ENCODE data around the gene SORBS2. TPM values are rescaled to one million over a fixed set of nuclear protein-coding genes. Genes with fewer than 3 reads are reported as not detected.

SORBS2 gene
- total RNA-seq, 5 donors from 2014 or later (not counting 1 experiment from before 2014, with no cell fraction given): 0.15 to 1.9 (median 0.98) TPM; not detected in 1

- no peak overlapping the region for H3K4me3 Mint-ChIP-seq
- H3K36me3 Mint-ChIP-seq: no peaks in the 10 kb centered on the region
- POLR2A ChIA-PET: no interaction called here
- Histone ChIP-seq H3K36me3 (ENCODE audit: control insufficient read depth in 2 of 2, extremely low read depth in 1 of 2, insufficient read depth in 1 of 2, low read length in 1 of 2) (no peaks in the 10 kb centered on the region), H3K4me3 (ENCODE audit: control insufficient read depth in 1 of 2, extremely low read depth in 1 of 2, low read length in 1 of 2) (no peak overlapping the region), H3K27me3 (replicated peaks in 1 of 2; ENCODE audit: control insufficient read depth in 2 of 2, extremely low read depth in 1 of 2, insufficient read depth in 2 of 2, low read length in 1 of 2) (peaks cover 0 to 6% of the 10 kb centered on the region in 2 experiments), H3K9me3 (no peaks in the 10 kb centered on the region), H3K4me1 (ENCODE audit: control insufficient read depth in 1 of 2, extremely low read depth in 1 of 2, insufficient read depth in 2 of 2, low read length in 2 of 2) (no peaks in the 10 kb centered on the region), H3K27ac (ENCODE audit: low read length) (no peak overlapping the region)
- no peak for ATAC-seq (replicated peaks in 1 of 4)
- CTCF ChIA-PET: no interaction called here
- DNase-seq: no peak
- 80% methylated on average over 4 of the region's 11 CpGs for WGBS (ENCODE audit: insufficient coverage)
- H3K27ac Mint-ChIP-seq: no peak overlapping the region
- no peaks in the 10 kb centered on the region for H3K9me3 Mint-ChIP-seq
- H3K27me3 Mint-ChIP-seq: peaks cover 0 to 3% of the 10 kb centered on the region in 2 donors
- no peaks in the 10 kb centered on the region for H3K4me1 Mint-ChIP-seq
Observed at GRCh38 chr4:185792384-185793115, 19.4 kb downstream of the SORBS2 start.

- peaks cover 0 to 4% (median 0%) of the 10 kb centered on the region in 3 donors for H3K9me3 Mint-ChIP-seq
- H3K4me1 Mint-ChIP-seq: no peaks in the 10 kb centered on the region
- H3K27me3 Mint-ChIP-seq: no peaks in the 10 kb centered on the region
- Histone ChIP-seq H3K4me1 (ENCODE audit: control insufficient read depth in 1 of 2, extremely low read depth in 1 of 2, insufficient read depth in 2 of 2, low read length in 2 of 2) (no peaks in the 10 kb centered on the region), H3K36me3 (ENCODE audit: control insufficient read depth in 2 of 2, extremely low read depth in 1 of 2, insufficient read depth in 1 of 2, low read length in 1 of 2) (no peaks in the 10 kb centered on the region), H3K27me3 (replicated peaks in 1 of 2; ENCODE audit: control insufficient read depth in 2 of 2, extremely low read depth in 1 of 2, insufficient read depth in 2 of 2, low read length in 1 of 2) (peaks cover 0 to 3% of the 10 kb centered on the region in 2 experiments), H3K27ac (ENCODE audit: low read length) (no peak overlapping the region), H3K9me3 (no peaks in the 10 kb centered on the region), H3K4me3 (ENCODE audit: control insufficient read depth in 1 of 2, extremely low read depth in 1 of 2, low read length in 1 of 2) (no peak overlapping the region)
- DNase-seq (no peak), ATAC-seq (replicated peaks in 1 of 4) (no peak)
- CTCF ChIA-PET: no interaction called here
- WGBS (ENCODE audit: insufficient coverage): 92% methylated on average over 7 of the region's 16 CpGs
- H3K4me3 Mint-ChIP-seq: no peak overlapping the region
- POLR2A ChIA-PET: no interaction called here
- no peaks in the 10 kb centered on the region for H3K36me3 Mint-ChIP-seq
- no peak overlapping the region for H3K27ac Mint-ChIP-seq
Observed at GRCh38 chr4:185787926-185788679, 23.9 kb downstream of the SORBS2 start.

- H3K4me3 ChIP-seq (ENCODE audit: control insufficient read depth in 1 of 2, extremely low read depth in 1 of 2, low read length in 1 of 2): no peak overlapping the region
- H3K27me3 ChIP-seq (replicated peaks in 1 of 2; ENCODE audit: control insufficient read depth in 2 of 2, extremely low read depth in 1 of 2, insufficient read depth in 2 of 2, low read length in 1 of 2): peaks cover 0 to 3% of the 10 kb centered on the region in 2 experiments
- no peak overlapping the region for H3K27ac Mint-ChIP-seq
- H3K36me3 Mint-ChIP-seq: no peaks in the 10 kb centered on the region
- peaks cover 4 to 9% of the 10 kb centered on the region in 2 donors for H3K27me3 Mint-ChIP-seq
- no peaks in the 10 kb centered on the region for H3K9me3 ChIP-seq
- H3K4me1 Mint-ChIP-seq: no peaks in the 10 kb centered on the region
- H3K36me3 ChIP-seq (ENCODE audit: control insufficient read depth in 2 of 2, extremely low read depth in 1 of 2, insufficient read depth in 1 of 2, low read length in 1 of 2): no peaks in the 10 kb centered on the region
- peaks cover 0 to 4% (median 0%) of the 10 kb centered on the region in 3 donors for H3K9me3 Mint-ChIP-seq
- DNase-seq: no peak
- H3K4me1 ChIP-seq (ENCODE audit: control insufficient read depth in 1 of 2, extremely low read depth in 1 of 2, insufficient read depth in 2 of 2, low read length in 2 of 2): no peaks in the 10 kb centered on the region
- no peak for ATAC-seq (replicated peaks in 1 of 4)
- H3K4me3 Mint-ChIP-seq: no peak overlapping the region
- no peak overlapping the region for H3K27ac ChIP-seq (ENCODE audit: low read length)
- ChIA-PET POLR2A (no interaction called here), CTCF (interaction anchor here in 1 of 2 donors (0.6 kb wide), 1 partner anchor 57 kb away, joined by 3 read pairs; no protein-coding TSS in a partner anchor)
- 38% methylated on average over 1 of the region's 6 CpGs for WGBS (ENCODE audit: insufficient coverage)
Observed at GRCh38 chr4:185786422-185786821, 25.6 kb downstream of the SORBS2 start.

GRCh38 chr4:185783574-185783973 is 28.4 kb downstream of the SORBS2 start:
- Mint-ChIP-seq H3K4me1 (no peaks in the 10 kb centered on the region), H3K4me3 (no peak overlapping the region), H3K9me3 (peaks cover 0 to 4% (median 0%) of the 10 kb centered on the region in 3 donors), H3K27ac (no peak overlapping the region), H3K27me3 (peaks cover 4 to 12% of the 10 kb centered on the region in 2 donors), H3K36me3 (no peaks in the 10 kb centered on the region)
- Histone ChIP-seq H3K27me3 (replicated peaks in 1 of 2; ENCODE audit: control insufficient read depth in 2 of 2, extremely low read depth in 1 of 2, insufficient read depth in 2 of 2, low read length in 1 of 2) (peaks cover 0 to 3% of the 10 kb centered on the region in 2 experiments), H3K36me3 (ENCODE audit: control insufficient read depth in 2 of 2, extremely low read depth in 1 of 2, insufficient read depth in 1 of 2, low read length in 1 of 2) (no peaks in the 10 kb centered on the region), H3K27ac (ENCODE audit: low read length) (no peak overlapping the region), H3K4me1 (ENCODE audit: control insufficient read depth in 1 of 2, extremely low read depth in 1 of 2, insufficient read depth in 2 of 2, low read length in 2 of 2) (no peaks in the 10 kb centered on the region), H3K4me3 (ENCODE audit: control insufficient read depth in 1 of 2, extremely low read depth in 1 of 2, low read length in 1 of 2) (no peak overlapping the region), H3K9me3 (no peaks in the 10 kb centered on the region)
- DNase-seq (no peak), ATAC-seq (replicated peaks in 1 of 4) (no peak)
- ChIA-PET POLR2A (no interaction called here), CTCF (no interaction called here)
- WGBS (ENCODE audit: insufficient coverage): 67% methylated on average over 4 of the region's 5 CpGs

GRCh38 chr4:185782523-185782922 is 29.5 kb downstream of the SORBS2 start:
- DNase-seq (no peak), ATAC-seq (replicated peaks in 1 of 4) (no peak)
- Histone ChIP-seq H3K27me3 (replicated peaks in 1 of 2; ENCODE audit: control insufficient read depth in 2 of 2, extremely low read depth in 1 of 2, insufficient read depth in 2 of 2, low read length in 1 of 2) (no peaks in the 10 kb centered on the region), H3K9me3 (no peaks in the 10 kb centered on the region), H3K27ac (ENCODE audit: low read length) (no peak overlapping the region), H3K36me3 (ENCODE audit: control insufficient read depth in 2 of 2, extremely low read depth in 1 of 2, insufficient read depth in 1 of 2, low read length in 1 of 2) (no peaks in the 10 kb centered on the region), H3K4me1 (ENCODE audit: control insufficient read depth in 1 of 2, extremely low read depth in 1 of 2, insufficient read depth in 2 of 2, low read length in 2 of 2) (no peaks in the 10 kb centered on the region), H3K4me3 (ENCODE audit: control insufficient read depth in 1 of 2, extremely low read depth in 1 of 2, low read length in 1 of 2) (no peak overlapping the region)
- H3K4me3 Mint-ChIP-seq: no peak overlapping the region
- H3K9me3 Mint-ChIP-seq: peaks cover 0 to 4% (median 0%) of the 10 kb centered on the region in 3 donors
- H3K27ac Mint-ChIP-seq: no peak overlapping the region
- no peaks in the 10 kb centered on the region for H3K36me3 Mint-ChIP-seq
- peaks cover 4 to 12% of the 10 kb centered on the region in 2 donors for H3K27me3 Mint-ChIP-seq
- H3K4me1 Mint-ChIP-seq: no peaks in the 10 kb centered on the region
- ChIA-PET POLR2A (no interaction called here), CTCF (no interaction called here)

GRCh38 chr4:185781555-185782215 is 30.3 kb downstream of the SORBS2 start:
- no peaks in the 10 kb centered on the region for H3K4me1 ChIP-seq (ENCODE audit: control insufficient read depth in 1 of 2, extremely low read depth in 1 of 2, insufficient read depth in 2 of 2, low read length in 2 of 2)
- CTCF ChIA-PET: no interaction called here
- H3K4me1 Mint-ChIP-seq: no peaks in the 10 kb centered on the region
- H3K27me3 Mint-ChIP-seq: peaks cover 4 to 12% of the 10 kb centered on the region in 2 donors
- H3K4me3 ChIP-seq (ENCODE audit: control insufficient read depth in 1 of 2, extremely low read depth in 1 of 2, low read length in 1 of 2): no peak overlapping the region
- H3K4me3 Mint-ChIP-seq: no peak overlapping the region
- no peak overlapping the region for H3K27ac Mint-ChIP-seq
- 63% methylated on average over 7 of the region's 15 CpGs for WGBS (ENCODE audit: insufficient coverage)
- DNase-seq (no peak), ATAC-seq (replicated peaks in 1 of 4) (no peak)
- POLR2A ChIA-PET: no interaction called here
- no peak overlapping the region for H3K27ac ChIP-seq (ENCODE audit: low read length)
- no peaks in the 10 kb centered on the region for H3K36me3 Mint-ChIP-seq
- no peaks in the 10 kb centered on the region for H3K9me3 ChIP-seq
- H3K27me3 ChIP-seq (replicated peaks in 1 of 2; ENCODE audit: control insufficient read depth in 2 of 2, extremely low read depth in 1 of 2, insufficient read depth in 2 of 2, low read length in 1 of 2): no peaks in the 10 kb centered on the region
- no peaks in the 10 kb centered on the region for H3K36me3 ChIP-seq (ENCODE audit: control insufficient read depth in 2 of 2, extremely low read depth in 1 of 2, insufficient read depth in 1 of 2, low read length in 1 of 2)
- H3K9me3 Mint-ChIP-seq: peaks cover 0 to 4% (median 0%) of the 10 kb centered on the region in 3 donors
